ENCODE results near the gene CARMIL3. TPM values are rescaled to one million over a fixed set of nuclear protein-coding genes. Genes with fewer than 3 reads are reported as not detected.

CARMIL3 gene
- total and polyA plus RNA-seq, 7 experiments from 2014 or later: 0.08 to 1.7 (median 0.27) TPM; not detected in 2

DNA sequence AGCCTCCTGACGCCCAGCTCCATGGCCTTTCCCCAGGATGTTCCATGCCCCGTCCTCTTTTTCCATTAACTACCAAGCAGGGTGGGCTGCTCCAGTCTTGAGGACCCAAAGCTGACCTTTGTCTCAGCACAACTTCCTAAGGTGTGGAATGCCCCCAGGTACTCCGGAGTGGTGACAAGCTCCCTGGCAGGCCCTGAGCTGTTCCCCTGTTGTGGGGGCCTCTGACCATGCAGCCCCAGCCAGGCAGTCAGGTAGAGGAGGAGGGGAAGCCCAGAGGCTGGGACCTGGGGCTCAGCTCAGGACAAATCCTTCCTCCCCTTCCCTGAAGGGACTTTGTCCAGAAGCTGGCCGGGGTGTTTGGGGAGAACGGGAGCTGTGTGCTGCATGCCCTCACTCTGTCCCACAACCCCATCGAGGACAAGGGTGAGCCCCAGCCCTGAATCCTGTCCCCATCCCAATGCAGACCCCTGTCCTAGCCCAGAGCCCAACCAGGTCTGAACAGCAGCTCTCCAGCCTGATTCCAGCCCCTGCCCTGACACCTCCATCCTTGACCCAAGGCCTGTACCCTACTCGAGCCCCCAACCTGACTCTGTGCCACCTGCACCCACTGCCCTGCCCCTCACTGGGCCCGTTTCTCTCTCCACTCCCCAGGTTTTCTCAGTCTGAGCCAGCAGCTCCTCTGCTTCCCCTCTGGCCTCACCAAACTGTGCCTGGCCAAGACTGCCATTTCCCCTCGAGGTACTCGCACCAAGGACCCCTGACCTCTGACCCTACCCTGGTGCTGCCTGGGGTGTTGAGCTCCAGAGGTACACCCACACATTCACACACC lies 4.4 kb downstream of the CARMIL3 start:
- POLR2A ChIA-PET: interaction anchor here (0.9 to 4.2 kb wide), 6 partner anchors 25 to 59 kb away, joined by 3 to 50 read pairs (median 4); partner anchors contain the start of genes DCAF11, NRL and PCK2
- intact Hi-C loops (cut with micrococcal nuclease): no loop called here
- Histone ChIP-seq H3K9me3 (ENCODE audit: control insufficient read depth in 2 of 3, low read length in 3 of 3) (no peaks in the 10 kb centered on the region), H3K36me3 (ENCODE audit: control insufficient read depth in 2 of 3, insufficient read depth in 3 of 3, low read length in 3 of 3) (no peaks in the 10 kb centered on the region), H3K27me3 (ENCODE audit: control insufficient read depth in 2 of 2, insufficient read depth in 2 of 2, low read length in 2 of 2) (no peaks in the 10 kb centered on the region), H3K27ac (ENCODE audit: low read depth, low read length) (no peak overlapping the region), H3K4me1 (ENCODE audit: control insufficient read depth in 2 of 2, insufficient read depth in 2 of 2, low read length in 2 of 2) (peaks cover 0 to 8% of the 10 kb centered on the region in 2 donors), H3K4me3 (ENCODE audit: low read length) (no peak overlapping the region)
- Mint-ChIP-seq H3K27me3 (peaks cover 8 to 17% (median 11%) of the 10 kb centered on the region in 5 donors), H3K36me3 (no peaks in the 10 kb centered on the region), H3K4me1 (peaks cover 8 to 19% (median 14%) of the 10 kb centered on the region in 7 donors), H3K4me3 (no peak overlapping the region), H3K9me3 (no peaks in the 10 kb centered on the region), H3K27ac (peak overlapping the region in 1 of 9 donors; percentile 74)
- ATAC-seq (no peak), DNase-seq (no peak)
- CTCF ChIA-PET: interaction anchor here (0.6 to 8.4 kb wide), 8 partner anchors 19 to 277 kb away, joined by 3 to 246 read pairs (median 18); partner anchors contain the start of genes DCAF11, IRF9, NRL and PCK2

DNA sequence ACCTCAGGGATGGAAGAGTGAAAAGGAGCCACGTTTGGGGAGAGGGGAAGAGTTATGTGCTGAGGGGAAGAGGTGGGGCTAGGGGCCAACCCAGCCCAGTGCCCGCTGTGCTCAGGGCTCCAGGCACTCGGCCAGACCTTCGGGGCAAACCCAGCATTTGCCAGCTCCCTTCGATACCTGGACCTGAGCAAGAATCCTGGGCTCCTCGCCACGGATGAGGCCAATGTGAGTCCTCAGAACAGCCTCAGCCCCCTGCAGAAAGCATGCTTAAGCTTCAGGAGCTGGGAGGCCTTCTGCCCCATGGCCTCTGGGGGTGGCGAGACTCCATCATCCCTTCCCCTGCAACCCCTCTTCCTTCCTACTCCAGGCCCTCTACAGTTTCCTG lies 5.0 kb downstream of the CARMIL3 start:
- CTCF ChIA-PET: interaction anchor here (0.8 to 8.4 kb wide), 12 partner anchors 19 to 240 kb away, joined by 3 to 246 read pairs (median 6); partner anchors contain the start of genes DCAF11, IRF9, NRL and PCK2
- POLR2A ChIA-PET: interaction anchor here (0.6 to 4.2 kb wide), 5 partner anchors 35 to 951 kb away, joined by 3 to 50 read pairs (median 5); partner anchors contain the start of genes DCAF11, NRL and PCK2

DNA sequence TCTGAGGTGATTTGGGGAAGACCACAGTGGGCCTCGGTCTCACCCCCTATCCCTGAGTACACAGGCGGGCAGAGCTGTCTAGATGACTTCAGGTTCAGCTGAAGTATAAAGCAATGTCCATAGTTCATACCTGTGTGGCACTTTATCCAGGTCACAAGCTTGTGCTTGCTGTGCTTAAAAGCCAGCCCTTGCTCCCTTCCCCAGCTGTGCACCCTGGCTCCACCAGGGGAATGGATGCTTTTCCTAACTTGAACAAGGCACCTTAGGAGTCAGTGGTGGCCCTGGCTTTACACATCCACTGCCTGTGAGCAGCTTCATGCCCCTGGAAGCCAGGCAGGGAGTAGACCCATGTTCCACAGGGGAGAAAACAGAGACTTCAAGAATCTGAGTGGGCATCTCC lies 5.5 kb downstream of the CARMIL3 start:
- Mint-ChIP-seq H3K9me3 (no peaks in the 10 kb centered on the region), H3K4me1 (peaks cover 7 to 17% (median 11%) of the 10 kb centered on the region in 7 donors), H3K4me3 (no peak overlapping the region), H3K27ac (no peak overlapping the region), H3K27me3 (peaks cover 8 to 16% (median 10%) of the 10 kb centered on the region in 5 donors), H3K36me3 (no peaks in the 10 kb centered on the region)
- Histone ChIP-seq H3K9me3 (ENCODE audit: control insufficient read depth in 2 of 3, low read length in 3 of 3) (no peaks in the 10 kb centered on the region), H3K27me3 (ENCODE audit: control insufficient read depth in 2 of 2, insufficient read depth in 2 of 2, low read length in 2 of 2) (no peaks in the 10 kb centered on the region), H3K36me3 (ENCODE audit: control insufficient read depth in 2 of 3, insufficient read depth in 3 of 3, low read length in 3 of 3) (no peaks in the 10 kb centered on the region), H3K27ac (ENCODE audit: low read depth, low read length) (no peak overlapping the region), H3K4me1 (ENCODE audit: control insufficient read depth in 2 of 2, insufficient read depth in 2 of 2, low read length in 2 of 2) (peaks cover 0 to 7% of the 10 kb centered on the region in 2 donors), H3K4me3 (ENCODE audit: low read length) (no peak overlapping the region)
- POLR2A ChIA-PET: interaction anchor here (0.6 to 4.2 kb wide), 9 partner anchors 11 to 951 kb away, joined by 3 to 50 read pairs (median 5); partner anchors contain the start of genes CHMP4A, DCAF11, NRL and PCK2
- ATAC-seq (no peak), DNase-seq (no peak)
- CTCF ChIA-PET: interaction anchor here (0.6 to 8.4 kb wide), 19 partner anchors 15 to 275 kb away, joined by 3 to 246 read pairs (median 4); partner anchors contain the start of genes DCAF11, IRF9, NRL and PCK2
- intact Hi-C loops (cut with micrococcal nuclease): no loop called here

More for the DNA sequence above, 5.0 kb downstream of the CARMIL3 start:
- ATAC-seq (no peak), DNase-seq (no peak)
- intact Hi-C loops (cut with micrococcal nuclease): no loop called here
- H3K27ac ChIP-seq (ENCODE audit: low read depth, low read length): no peak overlapping the region
- peaks cover 7 to 17% (median 11%) of the 10 kb centered on the region in 7 donors for H3K4me1 Mint-ChIP-seq
- H3K4me3 Mint-ChIP-seq: no peak overlapping the region
- no peak overlapping the region for H3K4me3 ChIP-seq (ENCODE audit: low read length)
- no peaks in the 10 kb centered on the region for H3K27me3 ChIP-seq (ENCODE audit: control insufficient read depth in 2 of 2, insufficient read depth in 2 of 2, low read length in 2 of 2)
- no peaks in the 10 kb centered on the region for H3K36me3 Mint-ChIP-seq
- no peak overlapping the region for H3K27ac Mint-ChIP-seq
- no peaks in the 10 kb centered on the region for H3K9me3 ChIP-seq (ENCODE audit: control insufficient read depth in 2 of 3, low read length in 3 of 3)
- H3K9me3 Mint-ChIP-seq: no peaks in the 10 kb centered on the region
- peaks cover 8 to 16% (median 10%) of the 10 kb centered on the region in 5 donors for H3K27me3 Mint-ChIP-seq
- peaks cover 0 to 8% of the 10 kb centered on the region in 2 donors for H3K4me1 ChIP-seq (ENCODE audit: control insufficient read depth in 2 of 2, insufficient read depth in 2 of 2, low read length in 2 of 2)
- H3K36me3 ChIP-seq (ENCODE audit: control insufficient read depth in 2 of 3, insufficient read depth in 3 of 3, low read length in 3 of 3): no peaks in the 10 kb centered on the region

DNA sequence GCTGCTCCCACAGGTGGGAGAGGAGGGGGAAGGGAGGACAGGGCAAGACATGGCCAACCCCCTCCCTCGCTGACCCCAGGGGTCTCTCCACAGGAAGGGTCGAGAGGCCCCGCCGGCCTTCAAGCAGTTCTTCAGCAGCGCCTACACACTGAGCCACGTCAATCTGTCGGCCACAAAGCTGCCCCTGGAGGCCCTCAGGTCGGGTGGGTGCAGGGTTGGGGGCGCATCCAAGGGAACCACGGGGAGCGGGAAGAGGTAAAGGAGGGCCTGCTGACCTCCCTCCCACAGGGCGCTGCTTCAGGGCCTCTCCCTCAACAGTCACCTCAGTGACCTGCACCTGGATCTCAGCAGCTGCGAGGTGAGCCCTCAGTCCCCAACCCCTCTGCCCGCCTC lies 6.1 kb downstream of the CARMIL3 start:
- peaks cover 4 to 13% (median 7%) of the 10 kb centered on the region in 7 donors for H3K4me1 Mint-ChIP-seq
- intact Hi-C loops (cut with micrococcal nuclease): loop anchor here (1.0 kb wide), 7 partner anchors 32 to 239 kb away; partner anchors contain the start of genes IRF9 (in 2 of the 2), CHMP4A (in 1 of the 2) and PCK2 (in 1 of the 2)
- H3K9me3 ChIP-seq (ENCODE audit: control insufficient read depth in 2 of 3, low read length in 3 of 3): no peaks in the 10 kb centered on the region
- POLR2A ChIA-PET: interaction anchor here (0.8 to 4.2 kb wide), 12 partner anchors 10 to 156 kb away, joined by 3 to 50 read pairs (median 5); partner anchors contain the start of genes CHMP4A, DCAF11, NRL and PCK2
- peak overlapping the region in 3 of 9 donors; percentile 22 to 80 (median 68) for H3K27ac Mint-ChIP-seq
- H3K36me3 Mint-ChIP-seq: no peaks in the 10 kb centered on the region
- no peaks in the 10 kb centered on the region for H3K36me3 ChIP-seq (ENCODE audit: control insufficient read depth in 2 of 3, insufficient read depth in 3 of 3, low read length in 3 of 3)
- H3K27me3 ChIP-seq (ENCODE audit: control insufficient read depth in 2 of 2, insufficient read depth in 2 of 2, low read length in 2 of 2): no peaks in the 10 kb centered on the region
- H3K4me3 ChIP-seq (ENCODE audit: low read length): no peak overlapping the region
- peaks cover 0 to under 1% of the 10 kb centered on the region in 2 donors for H3K4me1 ChIP-seq (ENCODE audit: control insufficient read depth in 2 of 2, insufficient read depth in 2 of 2, low read length in 2 of 2)
- ATAC-seq: peak; percentile 3
- H3K27ac ChIP-seq (ENCODE audit: low read depth, low read length): no peak overlapping the region
- CTCF ChIA-PET: interaction anchor here (0.6 to 8.4 kb wide), 22 partner anchors 15 to 275 kb away, joined by 3 to 246 read pairs (median 4); partner anchors contain the start of genes DCAF11, IRF9, NRL and PCK2
- no peak for DNase-seq
- H3K27me3 Mint-ChIP-seq: peaks cover 5 to 13% (median 8%) of the 10 kb centered on the region in 5 donors
- H3K4me3 Mint-ChIP-seq: no peak overlapping the region
- H3K9me3 Mint-ChIP-seq: no peaks in the 10 kb centered on the region

DNA sequence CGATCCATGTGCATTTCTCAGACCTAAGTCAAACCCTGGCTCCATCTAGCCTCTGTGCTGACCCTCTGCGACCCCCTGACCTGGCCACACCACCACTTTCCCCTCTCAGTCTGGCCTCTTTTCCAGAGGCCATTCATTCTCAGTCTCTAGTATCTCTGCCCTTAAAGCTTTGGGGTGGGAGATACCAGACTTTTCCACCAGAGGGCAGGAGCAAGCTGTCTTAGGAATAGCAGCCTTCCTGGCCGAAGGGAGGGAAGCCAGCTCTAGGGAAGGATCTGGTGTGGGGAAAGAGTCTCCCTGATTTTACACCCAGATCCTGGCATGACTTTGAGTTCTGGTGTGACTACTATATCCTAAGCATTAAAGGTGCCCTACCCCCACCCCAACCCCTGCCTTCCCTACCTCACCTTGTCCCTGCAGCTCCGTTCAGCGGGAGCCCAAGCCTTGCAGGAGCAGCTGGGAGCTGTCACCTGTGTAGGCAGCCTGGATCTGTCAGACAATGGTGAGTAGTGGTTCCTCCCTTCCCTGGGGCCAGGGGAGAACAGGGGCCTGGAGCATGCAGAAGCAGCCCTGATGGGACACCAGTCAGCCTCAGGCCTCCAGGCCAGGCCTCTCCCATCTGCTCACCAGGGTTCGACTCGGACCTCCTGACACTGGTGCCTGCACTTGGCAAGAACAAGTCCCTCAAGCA lies 6.6 kb downstream of the CARMIL3 start:
- peaks cover 0 to 8% (median 2%) of the 10 kb centered on the region in 7 donors for H3K4me1 Mint-ChIP-seq
- ATAC-seq (peak; percentile 84), DNase-seq (peak; percentile 22 to 70 (median 49))
- no peak overlapping the region for H3K27ac ChIP-seq (ENCODE audit: low read depth, low read length)
- no peaks in the 10 kb centered on the region for H3K27me3 ChIP-seq (ENCODE audit: control insufficient read depth in 2 of 2, insufficient read depth in 2 of 2, low read length in 2 of 2)
- intact Hi-C loops (cut with micrococcal nuclease): loop anchor here (1.0 kb wide), 7 partner anchors 32 to 239 kb away; partner anchors contain the start of genes IRF9 (in 2 of the 2), CHMP4A (in 1 of the 2) and PCK2 (in 1 of the 2)
- no peaks in the 10 kb centered on the region for H3K36me3 ChIP-seq (ENCODE audit: control insufficient read depth in 2 of 3, insufficient read depth in 3 of 3, low read length in 3 of 3)
- ChIA-PET POLR2A (interaction anchor here (0.8 to 4.2 kb wide), 12 partner anchors 10 to 155 kb away, joined by 3 to 50 read pairs (median 5); partner anchors contain the start of genes CHMP4A, DCAF11, NRL and PCK2), CTCF (interaction anchor here (0.6 to 8.4 kb wide), 19 partner anchors 14 to 274 kb away, joined by 3 to 246 read pairs (median 4); partner anchors contain the start of genes DCAF11, IRF9, NRL and PCK2)
- no peak overlapping the region for H3K4me3 ChIP-seq (ENCODE audit: low read length)
- H3K36me3 Mint-ChIP-seq: no peaks in the 10 kb centered on the region
- H3K27ac Mint-ChIP-seq: peak overlapping the region in 5 of 9 donors; percentile 22 to 80 (median 67)
- H3K9me3 ChIP-seq (ENCODE audit: control insufficient read depth in 2 of 3, low read length in 3 of 3): no peaks in the 10 kb centered on the region
- no peaks in the 10 kb centered on the region for H3K4me1 ChIP-seq (ENCODE audit: control insufficient read depth in 2 of 2, insufficient read depth in 2 of 2, low read length in 2 of 2)
- H3K4me3 Mint-ChIP-seq: no peak overlapping the region
- peaks cover 0 to 8% (median 2%) of the 10 kb centered on the region in 5 donors for H3K27me3 Mint-ChIP-seq
- no peaks in the 10 kb centered on the region for H3K9me3 Mint-ChIP-seq

Data from naive thymus-derived CD4-positive, alpha-beta T cell (primary cell).